GM21447 (cell line): ENCODE data around the gene ALDH4A1.
"Not testable (repeated sequence)": the region's sequence is repeated elsewhere in the genome, so short reads cannot be mapped to it uniquely, and the experiment has no call there.

ENCODE experiments used
- ATAC-seq: cut with Tn5 transposase; IDR thresholded peaks from one replicate; pipeline ENCODE4 v1.9.1; 2021; ENCODE audit not compliant: unreplicated experiment

Gene ALDH4A1

DNA sequence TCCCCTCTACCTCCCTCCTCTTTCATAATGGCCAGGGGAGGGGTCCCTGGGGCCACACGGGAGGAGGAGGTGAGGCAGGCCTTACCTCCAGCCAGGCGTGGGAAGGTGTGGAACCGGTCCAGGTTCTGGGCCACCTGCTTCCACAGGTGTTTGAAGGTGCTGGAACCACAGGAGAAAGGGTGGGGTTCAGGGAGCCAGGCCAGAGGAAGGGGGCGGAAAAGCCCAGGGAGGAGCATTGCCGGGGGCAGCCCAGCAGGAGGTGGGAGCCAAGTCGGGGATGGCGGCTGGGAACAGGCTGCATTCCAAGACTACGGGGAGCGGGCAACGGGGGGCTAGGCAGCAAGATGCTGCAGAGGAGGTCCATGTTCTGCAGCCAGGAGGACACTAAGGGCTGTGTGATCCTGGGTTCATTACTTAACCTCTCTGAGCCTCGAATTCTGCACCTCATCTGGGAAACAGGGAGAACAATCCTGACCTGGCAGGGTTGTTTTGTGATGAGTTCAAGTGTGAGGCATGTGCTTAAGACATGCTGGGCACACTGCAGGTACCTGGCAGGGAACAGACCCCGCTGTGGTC lies 23.1 kb downstream of the ALDH4A1 start:
- ATAC-seq = no peak

- no peak for ATAC-seq
Measured at GRCh38 chr1:18878538-18879214, 23.7 kb downstream of the ALDH4A1 start.

DNA sequence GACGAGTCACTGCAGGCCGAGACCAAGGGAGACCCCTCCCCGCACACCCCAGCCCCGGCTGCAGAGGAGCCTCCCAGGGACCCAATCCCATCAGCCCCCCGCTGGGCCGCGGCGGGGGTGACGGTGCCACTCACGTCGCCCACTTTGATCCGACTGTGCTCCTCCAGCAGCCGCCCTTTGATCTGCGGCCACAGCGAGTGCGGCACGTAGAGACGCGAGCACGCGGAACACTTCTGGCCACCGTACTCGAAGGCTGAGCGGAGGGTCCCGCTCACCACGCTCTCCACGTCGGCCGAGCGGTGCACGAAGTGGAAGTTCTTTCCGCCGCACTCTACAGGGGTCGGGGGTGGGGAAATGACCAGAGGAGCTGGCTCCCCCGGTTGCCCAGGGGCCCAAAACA lies 25.1 kb downstream of the ALDH4A1 start:
- no peak for ATAC-seq

DNA sequence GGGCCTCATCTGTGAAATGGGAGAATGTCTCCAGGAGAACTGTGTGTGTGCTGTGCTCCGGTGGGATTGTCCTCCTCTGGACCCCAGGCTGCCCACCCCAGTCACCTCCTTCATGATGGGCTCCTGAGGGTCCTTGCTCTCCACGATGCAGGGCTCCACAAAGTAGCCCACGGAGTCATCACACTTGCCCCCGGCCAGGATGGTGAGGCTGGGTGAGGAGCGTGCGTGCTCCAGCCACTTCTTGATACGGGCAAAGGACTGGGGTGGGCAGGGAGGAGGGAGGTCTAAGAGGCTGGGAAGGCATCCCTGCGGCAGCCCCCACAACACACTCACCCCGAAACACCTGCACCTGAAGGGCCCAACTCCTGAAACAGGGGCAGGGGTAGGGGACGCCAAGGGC lies 26.1 kb downstream of the ALDH4A1 start:
- no peak for ATAC-seq

DNA sequence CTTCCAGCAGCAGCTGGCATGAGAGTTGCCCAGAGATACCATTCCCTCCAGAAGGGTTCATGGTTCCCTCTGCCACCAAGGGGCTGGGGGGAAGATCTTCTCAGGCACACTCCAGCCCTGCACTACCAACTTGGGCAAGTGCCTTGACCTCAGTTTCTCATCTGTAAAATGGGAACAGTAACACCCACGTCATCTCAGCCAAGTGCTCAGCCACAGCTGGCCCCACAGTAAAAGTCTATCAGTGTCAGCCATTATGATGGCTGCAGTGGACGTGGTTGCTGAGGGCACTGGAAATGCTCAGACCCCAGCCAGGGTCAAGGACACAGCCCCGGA lies 26.6 kb downstream of the ALDH4A1 start:
- no peak for ATAC-seq

- ATAC-seq = no peak
Measured at GRCh38 chr1:18875107-18875795, 27.1 kb downstream of the ALDH4A1 start.

- ATAC-seq = no peak
Measured at GRCh38 chr1:18874600-18874999, 27.8 kb downstream of the ALDH4A1 start.

- no peak for ATAC-seq
Measured at GRCh38 chr1:18874036-18874435, 28.3 kb downstream of the ALDH4A1 start.

DNA sequence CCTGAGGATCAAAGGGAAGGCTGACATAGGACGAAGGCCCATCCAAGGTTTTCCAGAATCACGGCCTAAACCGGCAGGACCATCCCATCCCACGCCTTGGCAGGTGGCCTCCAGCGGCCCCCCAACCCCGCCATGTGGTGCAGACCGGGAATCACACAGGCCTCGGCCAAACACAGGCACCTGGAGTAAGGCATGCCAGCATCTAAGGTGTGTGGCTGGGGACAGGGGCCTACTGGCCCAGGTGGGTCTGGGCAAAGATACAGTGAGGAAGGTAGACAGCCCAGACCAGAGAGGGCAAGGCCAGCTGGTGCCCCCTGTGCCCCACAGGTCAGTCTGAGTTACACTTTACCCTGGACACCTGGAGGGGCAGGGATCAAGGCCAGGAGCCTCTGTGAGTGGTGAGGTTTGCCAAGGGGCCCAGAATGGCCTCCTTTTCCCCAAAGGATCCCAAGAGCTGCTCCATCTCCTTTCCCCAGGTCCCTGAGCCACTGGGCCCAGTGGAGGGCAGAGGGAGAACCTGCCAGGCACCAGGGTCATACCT lies 30.2 kb downstream of the ALDH4A1 start:
- no peak for ATAC-seq

- no peak for ATAC-seq
Measured at GRCh38 chr1:18871401-18872070, 30.8 kb downstream of the ALDH4A1 start.

GRCh38 chr1:18870957-18871356 lies 31.4 kb downstream of the ALDH4A1 start:
- ATAC-seq = no peak

DNA sequence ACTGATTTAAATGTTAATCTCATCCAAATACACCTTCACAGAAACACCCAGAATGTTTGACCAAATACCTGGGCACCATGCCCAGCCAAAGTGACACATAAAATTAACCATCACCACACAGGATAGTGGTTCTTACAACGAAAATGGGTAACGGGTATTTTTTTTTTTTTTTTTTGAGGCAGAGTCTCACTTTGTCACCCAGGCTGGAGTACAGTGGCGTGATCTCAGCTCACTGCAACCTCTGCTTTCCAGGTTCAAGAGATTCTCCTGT lies 31.8 kb downstream of the ALDH4A1 start:
- not testable (repeated sequence) for ATAC-seq

GRCh38 chr1:18869847-18870594 lies 32.3 kb downstream of the ALDH4A1 start:
- ATAC-seq = no peak

GRCh38 chr1:18868801-18869424 lies 33.4 kb downstream of the ALDH4A1 start:
- no peak for ATAC-seq

GRCh38 chr1:18868354-18868753 lies 34.0 kb downstream of the ALDH4A1 start:
- no peak for ATAC-seq

DNA sequence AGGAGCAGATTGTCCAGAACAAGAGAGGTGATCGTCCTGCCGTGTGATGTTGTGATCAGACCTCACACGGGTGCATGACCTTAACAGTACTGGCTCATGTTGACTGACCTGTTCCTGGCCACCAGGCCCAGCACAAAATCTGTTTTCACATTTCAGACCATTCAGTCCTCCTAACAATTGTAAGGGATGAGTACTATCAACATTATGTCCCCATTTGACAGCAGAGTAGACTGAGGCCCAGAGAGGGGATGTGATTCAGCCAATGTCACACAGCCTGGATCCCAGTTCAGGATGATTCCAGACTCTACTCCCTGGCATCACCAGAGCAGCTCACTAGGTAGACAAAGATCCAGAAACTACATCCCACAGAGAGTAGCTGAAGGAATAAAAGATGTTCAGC lies 35.5 kb downstream of the ALDH4A1 start:
- ATAC-seq = no peak

DNA sequence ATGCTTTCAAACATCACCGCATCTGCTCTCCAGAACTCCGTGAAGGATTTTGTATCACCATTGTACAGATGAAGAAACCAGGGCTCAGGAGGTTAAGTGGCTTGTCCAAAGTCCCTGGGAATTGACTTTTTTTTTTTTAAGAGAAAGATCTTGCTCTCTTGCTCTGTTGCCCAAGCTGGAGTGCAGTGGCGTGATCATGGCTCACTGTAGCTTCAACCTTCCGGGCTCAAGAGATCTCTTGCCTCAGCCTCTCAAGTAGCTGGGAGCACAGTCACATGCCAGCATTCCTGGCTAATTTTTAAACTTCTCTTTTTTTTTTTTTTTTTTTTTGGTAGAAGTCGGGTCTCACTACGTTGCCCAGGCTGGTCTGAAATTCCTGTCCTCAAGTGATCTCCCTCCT lies 36.0 kb downstream of the ALDH4A1 start:
- ATAC-seq = no peak

DNA sequence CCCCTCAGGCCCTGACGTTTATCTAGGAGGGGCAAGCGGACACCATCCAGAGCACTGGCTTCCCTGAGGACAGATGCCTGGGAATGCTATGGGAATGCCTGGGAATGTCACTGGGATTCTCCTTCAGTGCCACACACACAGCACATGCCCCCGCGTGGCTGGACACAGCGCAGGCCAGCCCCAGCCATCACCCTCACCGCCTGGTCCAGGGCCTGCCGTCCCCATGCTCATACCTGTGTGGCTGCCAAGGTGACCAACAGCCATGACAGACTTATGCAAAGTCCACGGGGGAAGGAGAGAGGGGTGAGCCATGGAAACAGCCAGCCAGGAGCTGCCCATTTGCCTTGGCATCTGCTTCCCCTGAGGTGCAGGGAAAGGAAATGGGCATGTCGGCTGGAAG lies 37.2 kb downstream of the ALDH4A1 start:
- ATAC-seq = no peak

DNA sequence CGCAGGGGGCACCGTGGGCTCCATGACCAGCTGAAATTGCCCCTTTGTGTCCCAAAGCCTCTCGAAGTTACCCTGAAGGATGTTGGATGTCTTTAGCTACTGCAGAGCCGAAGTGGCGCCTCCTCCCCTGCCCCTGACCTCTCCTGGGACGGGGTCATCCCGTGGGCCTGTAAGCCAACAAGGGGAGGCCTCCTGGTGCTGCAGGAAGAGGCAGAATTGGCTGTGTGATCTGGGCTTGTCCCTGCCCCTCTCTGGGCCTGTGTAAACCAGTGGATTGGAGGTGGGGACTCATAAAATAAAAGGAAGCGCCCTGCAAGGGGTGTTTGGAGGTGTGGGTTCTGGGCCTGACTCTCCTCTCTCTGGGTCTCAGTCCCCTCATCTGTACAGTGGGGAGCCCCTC lies 40.8 kb downstream of the ALDH4A1 start:
- ATAC-seq = no peak

- no peak for ATAC-seq
Measured at GRCh38 chr1:18861082-18861481, 41.3 kb downstream of the ALDH4A1 start.

DNA sequence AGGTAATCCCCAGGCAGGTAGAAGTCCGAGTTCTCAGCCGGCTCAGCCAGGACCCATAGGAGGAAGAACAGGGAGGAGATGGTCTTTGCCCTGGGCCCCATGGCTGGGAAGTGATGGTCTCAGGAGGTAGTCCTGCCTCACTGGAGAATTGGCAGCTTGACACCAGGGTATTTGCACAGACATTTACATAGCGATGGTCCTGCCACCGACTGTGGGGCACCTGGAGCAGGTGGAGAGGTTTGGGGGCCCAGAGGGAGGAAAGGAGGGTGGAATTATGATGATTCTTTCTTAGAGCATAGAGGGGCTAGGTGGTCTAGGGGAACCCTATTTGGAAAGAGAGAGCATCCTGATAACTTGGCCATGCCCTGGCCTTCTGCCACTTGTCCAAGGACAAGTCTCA lies 42.8 kb downstream of the ALDH4A1 start, which contains the start of gene TAS1R2:
Gene TAS1R2, minus strand, starts transcription at position 101 of the 400 bp plus-strand sequence. Its CDS starts 0 bp downstream, at position 101.
- ATAC-seq = no peak
